COLO829 (cell line): ENCODE results near the gene BANK1.

Experiments used
- DNase-seq: peaks from one replicate; pipeline ENCODE4 v3.0.0; 2012; ENCODE audit warnings: low spot score

The BANK1 gene, protein sequence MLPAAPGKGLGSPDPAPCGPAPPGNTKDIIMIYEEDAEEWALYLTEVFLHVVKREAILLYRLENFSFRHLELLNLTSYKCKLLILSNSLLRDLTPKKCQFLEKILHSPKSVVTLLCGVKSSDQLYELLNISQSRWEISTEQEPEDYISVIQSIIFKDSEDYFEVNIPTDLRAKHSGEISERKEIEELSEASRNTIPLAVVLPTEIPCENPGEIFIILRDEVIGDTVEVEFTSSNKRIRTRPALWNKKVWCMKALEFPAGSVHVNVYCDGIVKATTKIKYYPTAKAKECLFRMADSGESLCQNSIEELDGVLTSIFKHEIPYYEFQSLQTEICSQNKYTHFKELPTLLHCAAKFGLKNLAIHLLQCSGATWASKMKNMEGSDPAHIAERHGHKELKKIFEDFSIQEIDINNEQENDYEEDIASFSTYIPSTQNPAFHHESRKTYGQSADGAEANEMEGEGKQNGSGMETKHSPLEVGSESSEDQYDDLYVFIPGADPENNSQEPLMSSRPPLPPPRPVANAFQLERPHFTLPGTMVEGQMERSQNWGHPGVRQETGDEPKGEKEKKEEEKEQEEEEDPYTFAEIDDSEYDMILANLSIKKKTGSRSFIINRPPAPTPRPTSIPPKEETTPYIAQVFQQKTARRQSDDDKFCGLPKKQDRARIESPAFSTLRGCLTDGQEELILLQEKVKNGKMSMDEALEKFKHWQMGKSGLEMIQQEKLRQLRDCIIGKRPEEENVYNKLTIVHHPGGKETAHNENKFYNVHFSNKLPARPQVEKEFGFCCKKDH

DNA sequence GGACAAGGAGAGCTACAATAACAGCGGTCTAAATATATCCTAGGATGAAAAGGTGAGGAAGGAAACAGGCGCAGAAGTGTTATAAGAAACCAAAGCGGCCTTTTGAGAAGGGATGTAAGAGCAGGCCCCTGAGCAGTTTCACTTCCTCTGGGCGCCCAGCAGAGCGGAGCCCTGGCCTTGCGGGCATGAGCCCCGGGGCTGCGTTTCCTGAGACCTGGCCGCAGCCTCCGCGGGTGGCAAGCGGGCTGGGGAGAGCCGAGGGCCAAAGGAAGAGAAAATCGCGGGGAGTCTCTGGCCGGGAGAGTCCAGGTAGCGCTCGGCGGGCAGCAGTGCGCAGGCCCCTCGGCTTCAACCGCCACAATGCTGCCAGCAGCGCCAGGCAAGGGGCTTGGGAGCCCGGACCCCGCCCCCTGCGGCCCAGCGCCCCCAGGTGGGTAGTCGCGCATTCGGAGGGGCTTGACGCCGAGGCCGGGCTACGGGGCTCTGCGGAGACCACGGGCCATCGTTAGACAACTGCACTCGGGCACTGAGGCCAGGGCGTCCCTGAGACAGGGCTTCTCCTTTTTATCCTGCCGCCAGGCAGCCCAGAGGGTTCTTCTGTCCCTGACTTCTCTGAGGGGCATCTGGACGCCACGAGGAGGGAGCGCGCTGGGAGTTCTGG is at the start of gene BANK1:
BANK1 (plus strand) TSS at position 210 of the 661 bp plus-strand sequence; CDS start at position 361, 151 bp downstream.
- DNase-seq, result no peak

DNA sequence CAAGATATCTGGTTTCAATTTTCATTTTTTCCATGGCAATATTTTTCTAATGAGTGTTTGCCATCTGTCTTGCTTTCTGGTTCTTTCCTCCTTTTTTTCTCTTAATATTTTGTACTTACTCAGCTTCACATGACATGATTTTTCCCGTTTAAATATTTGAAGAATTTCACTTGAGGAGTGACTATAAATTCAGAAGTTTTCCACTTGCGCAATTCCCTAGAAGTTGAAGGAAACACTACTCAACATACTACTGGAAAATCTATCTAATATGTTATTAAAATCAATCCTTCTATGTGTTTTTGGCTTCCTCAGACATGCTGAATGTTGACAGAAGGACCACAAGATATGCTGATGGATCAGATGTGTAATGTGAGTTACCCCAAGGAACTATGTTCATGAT is 36.8 kb upstream of the BANK1 start:
- no peak for DNase-seq

DNA sequence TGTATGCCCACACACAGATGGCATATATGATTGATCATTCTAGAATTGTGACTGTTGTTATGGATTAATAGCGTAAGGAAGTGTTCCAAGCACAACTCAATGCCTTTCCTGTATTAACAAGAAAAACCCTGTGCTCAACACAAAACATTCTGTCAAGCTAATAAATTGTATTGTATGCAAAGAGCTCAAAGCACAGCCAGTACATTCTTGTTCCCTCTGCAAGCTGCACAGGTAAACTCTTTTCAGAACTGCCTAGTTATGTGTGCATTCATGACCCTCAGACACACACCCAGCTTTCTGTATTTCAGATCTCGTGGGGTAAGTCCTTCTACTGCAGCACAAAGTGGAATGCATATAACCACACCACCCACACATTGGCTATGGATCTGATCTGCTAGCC is 34.3 kb upstream of the BANK1 start:
- no peak for DNase-seq

DNA sequence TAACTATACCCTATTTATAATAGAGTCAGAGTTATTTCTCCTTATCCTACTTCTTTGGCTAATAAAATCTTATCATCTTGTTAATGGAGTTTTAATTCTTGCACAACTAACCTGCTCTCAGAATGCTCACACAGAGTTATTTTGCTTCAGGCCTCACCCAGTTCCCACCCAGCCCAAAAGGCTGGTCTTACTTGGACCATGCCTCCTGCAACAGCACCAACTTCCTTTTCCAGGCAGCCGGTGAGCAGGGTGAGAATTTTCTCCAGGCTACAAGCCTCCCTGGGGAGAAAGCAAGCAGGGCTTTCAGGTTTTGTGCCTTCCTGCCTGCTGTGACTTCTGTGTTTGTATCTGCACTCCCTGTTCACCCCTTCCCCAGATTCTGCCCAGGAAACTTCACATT is 29.1 kb upstream of the BANK1 start:
- DNase-seq, result no peak

DNA sequence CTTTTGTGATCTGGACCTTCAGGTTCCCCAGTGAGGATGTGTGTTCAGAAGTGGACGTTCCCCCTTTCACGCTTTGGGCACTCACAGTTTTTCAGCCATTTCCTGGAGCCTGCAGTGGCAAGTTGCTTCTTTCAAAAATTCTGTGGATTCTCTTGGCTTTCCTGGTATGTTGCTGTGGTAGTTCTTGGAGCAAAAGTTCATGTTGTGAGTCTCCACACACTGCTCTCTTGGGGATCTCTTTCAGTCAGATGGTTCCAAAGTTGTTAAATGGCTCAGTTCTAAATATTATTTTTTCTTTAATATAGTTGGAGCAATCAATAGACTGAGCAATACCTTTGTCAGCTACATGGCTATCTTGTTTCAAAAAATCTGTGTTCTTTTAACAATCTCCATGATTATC is 28.5 kb upstream of the BANK1 start:
- DNase-seq, result no peak

DNA sequence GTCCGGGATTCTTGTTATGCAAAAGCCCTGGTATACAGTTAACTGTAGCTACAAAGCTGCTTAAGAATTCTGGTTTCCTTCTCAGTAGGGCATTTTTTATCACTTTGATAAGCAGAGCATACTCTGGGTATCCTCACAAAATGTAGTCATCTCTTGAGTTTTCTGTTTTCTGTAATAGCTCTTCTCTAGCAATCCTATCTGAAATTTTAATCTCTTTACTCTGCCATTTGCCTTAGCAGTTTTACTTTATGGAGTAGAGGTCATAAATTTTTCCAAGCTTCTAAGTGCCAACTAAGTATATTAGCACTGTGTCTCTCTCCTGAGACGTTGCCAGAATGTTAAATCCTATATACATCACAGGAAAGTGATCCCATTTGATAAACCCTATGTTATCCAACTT is 28.0 kb upstream of the BANK1 start:
- no peak for DNase-seq

DNA sequence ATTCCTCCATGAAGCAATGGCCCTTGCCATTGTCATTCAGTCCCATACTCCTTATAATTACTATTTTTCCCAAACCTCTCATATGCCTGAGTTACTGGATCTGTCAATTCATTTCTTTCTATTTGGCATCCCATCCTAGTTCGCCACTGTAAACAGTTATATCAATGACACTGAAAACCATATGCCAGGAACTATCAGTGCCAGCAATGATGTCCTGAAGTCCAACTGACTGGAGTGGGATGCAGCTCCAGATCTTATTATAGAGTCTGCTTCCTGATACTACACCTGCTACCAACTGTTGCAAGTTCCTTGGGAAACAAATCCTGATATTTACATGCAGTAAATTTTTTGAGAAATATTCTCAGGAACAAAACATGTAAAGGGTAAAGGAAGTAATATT is 27.0 kb upstream of the BANK1 start:
- DNase-seq, result no peak

DNA sequence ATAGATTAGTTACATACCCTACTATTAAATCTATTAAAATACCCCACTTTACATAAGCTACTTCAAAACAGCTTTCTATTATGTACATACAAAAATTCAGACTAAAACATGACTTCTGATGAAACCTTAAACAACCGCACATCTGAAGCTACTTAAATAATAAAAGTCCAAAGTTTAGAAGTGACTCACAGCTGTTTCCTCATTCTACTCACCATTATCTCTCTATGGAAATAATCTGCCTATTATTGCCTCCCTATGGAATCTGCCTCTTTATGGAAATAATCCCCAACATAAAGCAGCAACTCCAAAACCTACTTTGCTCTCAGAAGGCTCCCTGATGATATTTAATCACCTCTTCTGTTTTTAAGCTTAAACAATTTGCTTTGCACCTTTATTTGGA is 15.7 kb upstream of the BANK1 start:
- no peak for DNase-seq

DNA sequence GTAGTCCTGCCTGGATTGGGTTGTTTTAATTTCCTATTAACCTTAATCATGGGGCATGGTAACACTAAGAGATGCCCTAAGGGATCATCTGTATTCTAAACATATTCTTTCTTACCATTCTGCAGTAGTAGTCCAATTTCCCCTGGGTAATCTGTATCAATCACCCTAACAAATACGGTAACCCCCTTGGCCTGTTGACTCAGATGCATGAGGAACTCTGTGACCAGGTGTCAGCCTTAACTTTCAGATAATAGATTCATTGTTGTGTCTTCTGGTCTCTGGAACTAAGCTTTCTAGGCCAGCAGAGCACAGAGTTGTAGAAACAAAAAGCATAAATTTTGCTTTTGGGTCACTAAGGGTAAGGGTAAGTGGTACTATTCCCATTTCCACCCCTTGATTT is 13.1 kb upstream of the BANK1 start:
- no peak for DNase-seq

DNA sequence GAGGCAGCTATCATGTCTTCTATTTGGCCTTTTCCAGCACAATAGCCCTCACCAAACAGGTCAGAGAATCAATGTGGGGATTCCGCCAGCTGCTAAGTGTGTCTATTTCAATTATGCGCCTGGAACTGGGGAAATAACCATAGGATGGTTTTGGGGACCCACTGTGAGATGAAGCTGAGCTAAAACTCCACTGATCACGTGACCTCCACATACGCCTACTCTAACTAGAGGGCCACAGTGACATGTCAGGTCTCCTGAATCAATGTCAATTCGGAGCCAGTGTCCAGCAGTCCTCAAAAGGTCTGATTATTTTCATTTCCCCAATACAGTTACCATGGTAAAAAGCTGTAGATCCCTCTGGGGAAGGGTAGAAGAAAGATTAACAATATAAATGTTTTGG is 10.2 kb upstream of the BANK1 start:
- DNase-seq, result no peak

DNA sequence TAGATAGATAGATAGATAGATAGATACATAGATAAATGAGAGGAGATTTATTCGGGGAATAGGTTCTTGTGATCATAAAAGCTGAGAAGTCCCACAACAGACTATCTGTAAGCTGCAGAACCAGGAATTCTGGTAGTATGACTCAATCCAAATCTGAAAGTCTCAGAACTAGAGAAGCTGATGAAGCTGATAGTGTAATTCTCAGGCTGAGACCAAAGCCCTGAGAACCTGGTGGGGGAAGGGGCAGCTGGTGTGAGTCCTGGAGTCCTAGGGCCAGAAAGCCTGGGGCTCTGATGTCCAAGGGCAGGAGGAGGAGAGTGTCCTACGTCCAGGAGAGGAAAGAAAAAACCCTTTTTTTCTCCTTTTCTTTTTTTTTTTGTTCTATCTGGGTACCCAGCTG is 8.0 kb upstream of the BANK1 start:
- no peak for DNase-seq

DNA sequence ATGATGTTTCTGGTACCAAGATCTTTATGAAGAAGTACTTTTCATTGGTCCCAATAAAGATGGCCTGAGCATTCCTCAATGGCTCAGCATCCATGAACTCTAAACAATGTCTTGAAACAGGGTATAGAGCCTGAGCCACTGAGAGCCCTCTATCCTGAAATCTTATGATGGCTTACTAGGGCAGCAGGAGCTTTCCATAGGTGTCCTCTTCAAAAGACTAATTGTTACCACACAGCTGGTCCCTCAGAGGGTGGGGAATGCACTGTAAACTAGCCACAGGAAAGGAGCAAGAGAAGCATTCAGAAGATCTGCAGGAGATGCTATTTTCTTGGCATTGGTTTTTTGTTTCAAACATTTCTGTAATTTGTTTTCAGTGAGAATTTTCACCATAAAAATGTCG is 5.6 kb upstream of the BANK1 start:
- no peak for DNase-seq

DNA sequence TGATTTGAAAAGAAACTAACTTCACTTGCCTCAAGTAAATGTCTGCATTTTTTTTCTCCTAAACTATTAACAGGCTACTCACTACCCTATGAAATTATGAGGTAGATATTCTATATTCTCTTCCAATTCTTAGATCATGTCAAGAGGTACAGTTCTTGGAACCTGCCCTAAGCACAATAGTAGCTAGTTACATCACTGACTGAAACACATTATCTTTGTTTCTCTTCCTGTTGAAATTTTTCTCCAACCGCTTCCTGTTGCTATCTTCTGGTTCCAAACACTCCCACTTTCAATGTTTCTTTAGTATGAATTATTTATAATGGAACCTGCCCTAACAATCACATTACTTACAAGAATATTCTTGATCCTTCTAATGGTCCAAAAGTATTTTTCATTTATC is 5.0 kb upstream of the BANK1 start:
- no peak for DNase-seq

DNA sequence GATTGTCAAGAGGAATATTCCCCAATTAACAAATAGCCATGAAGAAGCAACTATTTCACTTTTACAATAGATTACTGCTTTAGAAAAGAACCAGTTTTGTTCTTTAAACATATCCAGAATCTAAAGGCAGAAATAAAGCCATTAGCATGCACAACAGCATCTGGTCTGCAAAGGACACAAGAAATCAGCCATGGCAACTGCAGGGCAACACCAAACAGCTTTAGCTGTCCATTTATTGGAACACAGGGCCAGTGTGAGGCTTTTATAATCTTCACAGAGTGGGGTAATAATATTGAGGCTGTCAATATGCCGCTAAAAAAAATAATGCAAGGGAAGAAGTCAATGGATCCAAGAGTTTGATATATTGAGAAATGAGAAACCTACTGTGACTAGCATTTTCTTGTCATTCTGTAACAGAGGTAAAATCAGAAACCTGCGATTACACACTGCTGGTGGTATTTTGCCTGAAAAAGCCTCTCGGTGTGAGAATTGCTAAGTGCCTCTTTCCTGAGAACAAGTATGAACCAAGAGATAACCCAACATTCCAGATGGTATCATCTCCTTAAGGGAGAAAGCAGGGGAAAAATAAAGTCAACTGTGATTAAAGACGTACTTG is 2.7 kb upstream of the BANK1 start:
- no peak for DNase-seq

DNA sequence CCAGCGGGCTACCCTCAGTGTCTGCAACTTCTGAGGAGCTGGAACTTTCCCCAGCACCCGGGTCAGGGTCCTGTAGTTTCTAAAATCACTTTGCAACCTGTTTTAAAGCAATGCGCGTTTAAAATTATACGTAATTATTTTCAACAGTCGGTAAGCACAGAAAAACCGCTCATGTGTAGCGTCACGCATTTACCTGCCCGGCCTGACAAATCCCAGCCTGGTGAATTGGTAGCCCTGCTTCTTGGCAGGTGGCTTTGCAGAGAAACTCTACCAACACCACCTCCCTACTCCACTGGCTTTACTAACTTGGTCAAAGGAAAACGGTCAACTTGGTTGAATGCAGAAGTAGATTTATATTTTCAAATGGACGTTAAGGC is 640 bp downstream of the BANK1 start:
- DNase-seq, result no peak

DNA sequence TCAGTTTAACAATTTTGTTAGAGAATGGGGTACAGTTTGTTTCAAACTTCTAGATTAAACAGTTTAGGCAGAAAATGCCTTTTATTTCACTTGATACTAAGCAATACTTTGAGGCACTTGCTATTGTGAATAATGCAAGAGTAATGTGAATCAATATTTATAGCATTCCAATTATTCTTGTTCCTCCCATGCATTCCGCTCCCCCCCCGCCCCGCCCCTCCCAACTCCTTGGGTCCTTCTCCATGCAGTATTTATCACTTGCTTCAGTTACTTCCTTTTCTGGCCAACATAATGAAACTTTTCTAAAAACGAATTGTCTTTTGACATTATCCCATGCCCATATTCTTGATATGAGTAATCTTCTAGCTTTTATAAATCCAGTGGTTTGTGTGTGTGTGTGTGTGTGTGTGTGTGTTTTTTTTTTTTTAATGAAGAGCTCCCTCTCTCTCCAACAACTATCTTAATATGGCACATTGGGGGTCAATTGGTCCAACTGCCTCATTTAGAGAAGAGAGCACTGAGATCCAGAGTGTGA is 1.6 kb downstream of the BANK1 start:
- DNase-seq, result no peak

DNA sequence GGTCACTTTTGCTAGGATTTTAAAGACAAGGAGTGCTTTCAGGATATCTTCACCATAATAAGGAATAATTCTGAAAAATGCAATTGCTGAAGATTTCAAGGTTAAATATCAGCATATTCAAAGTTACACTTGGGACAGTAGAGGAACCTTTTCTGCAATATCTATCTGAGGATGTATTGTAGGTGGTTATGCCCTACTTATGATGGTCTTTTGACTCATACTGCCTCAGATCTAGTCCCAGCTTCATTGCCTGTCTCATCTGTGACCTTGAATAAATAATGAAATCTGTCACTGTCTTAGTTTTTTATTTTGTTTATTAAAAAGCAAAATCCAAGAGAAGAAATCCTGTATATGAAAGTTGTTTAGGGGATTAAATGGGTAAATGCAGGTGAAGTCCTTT is 2.9 kb downstream of the BANK1 start:
- DNase-seq, result no peak

DNA sequence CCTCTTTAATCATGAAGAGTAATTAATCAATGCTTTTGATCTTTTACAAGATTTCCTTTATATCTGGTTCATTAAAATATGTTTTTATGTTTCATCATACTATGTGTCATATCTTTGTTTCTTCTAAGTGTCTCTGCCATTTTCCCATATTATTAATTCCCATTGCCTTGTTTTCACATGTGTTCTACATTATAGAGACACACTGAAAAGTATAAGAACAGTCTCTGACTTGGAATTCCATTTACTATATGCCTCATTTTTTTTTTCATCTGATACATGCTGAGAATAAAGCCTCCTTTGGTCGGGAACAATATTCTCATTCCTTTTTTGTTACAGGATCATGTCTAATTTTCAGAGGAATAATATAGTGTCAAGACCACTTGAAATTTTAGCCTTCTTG is 4.3 kb downstream of the BANK1 start:
- DNase-seq, result no peak

DNA sequence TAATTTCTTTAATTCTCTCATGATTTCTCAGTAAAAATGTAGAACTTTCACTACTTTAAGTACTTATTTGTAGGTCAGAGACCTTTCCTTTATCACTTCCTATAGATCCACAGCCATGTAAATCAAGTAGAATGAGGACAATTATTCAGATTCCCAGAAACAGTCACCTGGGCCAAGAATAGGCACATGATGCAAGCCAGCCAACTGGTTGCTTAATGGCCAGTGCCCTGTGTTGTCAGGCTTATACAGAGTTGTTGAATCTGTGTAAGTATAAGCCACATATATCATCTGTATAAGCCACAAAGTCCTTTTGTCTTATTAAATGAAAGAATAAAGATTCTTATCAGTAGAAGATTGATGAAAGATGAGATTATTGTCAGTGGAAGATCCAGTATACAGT is 5.2 kb downstream of the BANK1 start:
- DNase-seq, result no peak

DNA sequence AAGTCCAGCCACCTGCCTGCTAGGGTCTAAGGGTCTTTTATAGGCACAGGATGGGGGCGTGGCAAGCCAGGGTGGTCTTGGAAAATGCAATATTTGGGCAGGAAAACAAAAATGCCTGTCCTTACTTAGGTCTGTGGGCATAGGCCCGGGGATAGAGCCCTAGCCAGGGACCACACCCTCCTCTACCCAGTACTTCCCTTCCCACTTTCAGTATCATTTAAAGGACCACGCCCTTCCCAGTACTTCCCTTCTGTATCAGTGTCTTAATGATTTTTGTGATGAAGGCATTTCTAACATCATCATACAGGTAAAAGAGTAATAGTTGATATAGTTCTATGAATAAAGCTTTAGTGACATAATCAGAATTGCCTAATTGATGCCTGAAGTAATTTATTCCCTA is 11.4 kb downstream of the BANK1 start:
- DNase-seq, result no peak

DNA sequence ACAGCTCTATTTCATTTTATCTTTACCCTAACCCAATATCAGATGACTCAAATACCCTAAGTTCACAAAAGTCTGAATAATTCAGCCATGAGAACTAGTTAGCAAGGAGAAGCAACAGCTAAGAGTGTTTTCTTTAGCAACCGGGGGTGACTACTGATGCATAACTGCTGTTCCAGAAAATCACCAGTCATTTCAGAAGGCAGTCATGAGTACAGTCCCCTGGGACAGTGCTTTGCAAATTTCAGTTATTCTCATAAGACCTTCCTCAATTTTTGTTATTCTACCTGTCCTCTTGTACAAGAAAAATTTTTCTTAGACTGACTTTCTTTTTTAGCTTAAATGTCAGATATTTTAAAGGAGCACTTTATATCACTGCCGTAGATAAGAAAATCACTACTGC is 16.4 kb downstream of the BANK1 start:
- no peak for DNase-seq

DNA sequence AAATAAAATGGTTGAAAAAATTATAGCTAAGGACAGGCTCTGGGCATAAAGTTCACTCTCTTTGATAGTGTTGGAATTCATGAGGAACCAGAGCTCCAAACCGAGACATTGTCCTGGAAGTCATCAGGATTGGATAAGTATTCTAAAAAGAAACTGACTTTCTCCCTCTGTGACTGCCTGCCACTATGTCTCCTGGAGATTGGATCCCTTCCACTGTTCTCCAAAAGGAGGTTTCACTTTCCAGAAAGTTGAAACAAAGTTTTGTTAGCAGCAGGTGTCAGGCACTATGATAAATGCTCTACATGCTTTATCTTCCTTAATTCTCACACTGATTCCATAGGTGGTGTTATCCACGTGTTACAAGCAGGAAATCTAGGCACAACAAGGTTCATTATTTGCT is 16.8 kb downstream of the BANK1 start:
- no peak for DNase-seq
